Prostate gland (tissue), 2 donors: ENCODE measurements around the gene PGM1. TPM values are rescaled to one million over a fixed set of nuclear protein-coding genes. Genes with fewer than 3 reads are reported as not detected.

Source experiments
- DNase-seq: peaks from one replicate; pipeline ENCODE4 v3.0.0-alpha.2; 2019; ENCODE audit warnings: low spot score
- H3K27ac ChIP-seq, 2 donors: fragments of 200-600 bp; sonication (generic); 2 replicates each; pipeline ENCODE4 v1.5.1; 2017 to 2019
- H3K27me3 ChIP-seq: fragments of 200-600 bp; sonication (generic); replicated peaks from 2 replicates; pipeline ENCODE4 v1.5.1; 2019; ENCODE audit not compliant: insufficient read depth
- H3K36me3 ChIP-seq, 2 donors: fragments of 200-600 bp; sonication (generic); 1 replicate in 1 of 2; 2 replicates in 1 of 2; pipeline versions ENCODE4 v1.5.1 to v1.8.1; 2017 to 2019
- H3K4me1 ChIP-seq: fragments of 200-600 bp; sonication (generic); replicated peaks from 2 replicates; pipeline ENCODE4 v1.5.1; 2019
- H3K4me3 ChIP-seq, 2 donors: fragments of 200-600 bp; sonication (generic); 2 replicates each; pipeline ENCODE4 v1.5.1; 2017 to 2019
- H3K9me3 ChIP-seq: fragments of 200-600 bp; sonication (generic); 2 replicates; pipeline ENCODE4 v1.5.1; 2017
- POLR2A ChIP-seq: fragments of 450-650 bp; IDR thresholded peaks from one replicate; pipeline ENCODE4 v1.6.1; 2016; ENCODE audit warnings: antibody characterized with exemption, mild to moderate bottlenecking
- POLR2AphosphoS5 ChIP-seq: sonication (generic); formaldehyde crosslinking; IDR thresholded peaks from one replicate; pipeline ENCODE4 v1.6.1; 2017; ENCODE audit warnings: antibody characterized with exemption
- WGBS: methylation state at CpG from one replicate; pipeline ENCODE4 v1.1.5; 2018; 5-methylcytosine and 5-hydroxymethylcytosine counted together
- intact Hi-C: fragments of 100-400 bp; cut with DNase I; formaldehyde crosslinking; loops from one replicate; pipeline ENCODE4 v1.14.2; 2022
- total RNA-seq, 2 donors: library from RNA; depleted of rRNA; stranded (reverse); fragments of >200 nt; gene quantifications; one replicate each; pipeline ENCODE4 v1.1.0, GENCODE V29; 2016
- TF ChIP-seq, protein P1 (sequence below), 4 experiments: fragments of 200-600 bp in 2 of 4; fragments of 450-650 bp in 2 of 4; sonication (generic) in 2 of 4; IDR thresholded peaks; 1 replicate in 3 of 4; 2 replicates in 1 of 4; pipeline ENCODE4 v1.5.1; 2016 to 2019; ENCODE audit warnings: antibody characterized with exemption in 4 of 4, mild to moderate bottlenecking in 2 of 4, moderate library complexity in 2 of 4

Gene PGM1
- total RNA-seq, 2 donors from 2014 or later: 49.5 to 54.7 TPM

DNA sequence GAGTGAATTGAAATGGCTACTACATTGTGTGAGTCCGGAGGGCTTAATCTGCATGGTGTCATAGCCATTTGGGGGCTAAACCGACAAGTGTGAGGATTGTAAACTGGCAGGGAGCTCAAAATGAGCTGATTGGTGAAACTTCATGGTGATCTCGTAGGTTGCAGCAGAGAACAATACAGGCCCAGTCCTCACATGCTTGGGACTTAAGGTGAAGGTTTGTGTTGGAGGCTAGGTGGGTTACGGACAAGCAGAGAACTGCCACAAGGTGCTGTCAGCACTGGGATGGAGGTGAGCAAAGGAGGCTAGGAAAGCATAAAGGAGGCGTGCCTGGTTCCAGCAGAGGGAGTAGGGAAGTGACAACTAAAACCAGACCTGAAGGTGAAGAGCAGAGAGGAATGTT is 9.4 kb downstream of the PGM1 start:
- Histone ChIP-seq H3K27ac (no peak overlapping the region), H3K27me3 (no peaks in the 10 kb centered on the region), H3K4me1 (no peaks in the 10 kb centered on the region), H3K36me3 (no peaks in the 10 kb centered on the region), H3K4me3 (no peak overlapping the region), H3K9me3 (no peaks in the 10 kb centered on the region)
- WGBS: 86% methylated on average over 5 of the region's 5 CpGs
- intact Hi-C loops: no loop called here
- DNase-seq: no peak
- TF ChIP-seq POLR2A: no peak
- no peak for TF ChIP-seq POLR2AphosphoS5
- TF ChIP-seq, protein P1, sequence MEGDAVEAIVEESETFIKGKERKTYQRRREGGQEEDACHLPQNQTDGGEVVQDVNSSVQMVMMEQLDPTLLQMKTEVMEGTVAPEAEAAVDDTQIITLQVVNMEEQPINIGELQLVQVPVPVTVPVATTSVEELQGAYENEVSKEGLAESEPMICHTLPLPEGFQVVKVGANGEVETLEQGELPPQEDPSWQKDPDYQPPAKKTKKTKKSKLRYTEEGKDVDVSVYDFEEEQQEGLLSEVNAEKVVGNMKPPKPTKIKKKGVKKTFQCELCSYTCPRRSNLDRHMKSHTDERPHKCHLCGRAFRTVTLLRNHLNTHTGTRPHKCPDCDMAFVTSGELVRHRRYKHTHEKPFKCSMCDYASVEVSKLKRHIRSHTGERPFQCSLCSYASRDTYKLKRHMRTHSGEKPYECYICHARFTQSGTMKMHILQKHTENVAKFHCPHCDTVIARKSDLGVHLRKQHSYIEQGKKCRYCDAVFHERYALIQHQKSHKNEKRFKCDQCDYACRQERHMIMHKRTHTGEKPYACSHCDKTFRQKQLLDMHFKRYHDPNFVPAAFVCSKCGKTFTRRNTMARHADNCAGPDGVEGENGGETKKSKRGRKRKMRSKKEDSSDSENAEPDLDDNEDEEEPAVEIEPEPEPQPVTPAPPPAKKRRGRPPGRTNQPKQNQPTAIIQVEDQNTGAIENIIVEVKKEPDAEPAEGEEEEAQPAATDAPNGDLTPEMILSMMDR (IDR thresholded peaks at IDR 0.05): no peak

DNA sequence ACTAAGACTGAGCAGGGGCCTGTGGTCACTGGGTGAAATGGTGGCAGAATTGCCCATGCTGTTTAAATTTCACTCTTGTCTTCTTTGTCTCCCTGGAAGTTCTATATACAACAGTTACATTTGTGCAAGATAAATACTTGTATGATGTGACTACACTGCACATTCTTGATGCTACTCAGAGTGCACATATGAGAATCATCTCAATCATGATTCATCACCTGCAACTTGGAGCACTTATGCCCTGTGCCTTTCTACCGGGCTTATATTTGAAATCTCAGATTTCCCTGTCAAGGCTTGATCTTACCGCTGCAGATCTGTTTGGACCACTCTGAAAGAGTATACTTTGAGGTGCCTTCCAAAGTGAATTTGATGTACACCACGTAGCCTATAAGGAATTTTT is 10.6 kb downstream of the PGM1 start:
- Histone ChIP-seq H3K27me3 (no peaks in the 10 kb centered on the region), H3K4me1 (no peaks in the 10 kb centered on the region), H3K4me3 (no peak overlapping the region), H3K36me3 (no peaks in the 10 kb centered on the region), H3K9me3 (no peaks in the 10 kb centered on the region), H3K27ac (no peak overlapping the region)
- intact Hi-C loops: no loop called here
- DNase-seq: no peak
- 92% methylated on average over 3 of the region's 3 CpGs for WGBS
- TF ChIP-seq POLR2A (no peak), POLR2AphosphoS5 (no peak)
- TF ChIP-seq, protein P1 (IDR thresholded peaks at IDR 0.05): no peak

DNA sequence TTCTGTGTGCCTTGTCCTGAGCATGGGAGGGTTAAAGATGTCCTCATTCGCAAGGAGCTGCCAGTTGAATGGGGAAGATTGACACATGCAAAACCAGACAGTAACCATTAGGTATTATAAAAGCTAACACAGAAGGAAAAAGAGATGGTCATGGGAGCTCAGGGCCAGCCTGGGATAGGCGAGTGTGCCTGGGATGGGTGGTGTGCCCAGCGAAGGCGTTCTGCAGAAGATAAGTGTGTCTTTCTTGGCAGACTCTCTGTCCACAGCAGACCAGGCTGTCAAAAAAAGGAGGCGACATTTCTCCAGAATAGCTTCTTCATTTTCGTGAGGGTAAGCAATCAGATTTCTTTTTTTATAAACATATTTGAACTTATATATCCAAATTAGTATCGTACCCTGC is 14.1 kb downstream of the PGM1 start:
- Histone ChIP-seq H3K4me1 (no peaks in the 10 kb centered on the region), H3K4me3 (no peak overlapping the region), H3K27ac (no peak overlapping the region), H3K27me3 (no peaks in the 10 kb centered on the region), H3K9me3 (no peaks in the 10 kb centered on the region), H3K36me3 (no peaks in the 10 kb centered on the region)
- intact Hi-C loops: no loop called here
- 96% methylated on average over 7 of the region's 7 CpGs for WGBS
- no peak for DNase-seq
- TF ChIP-seq, protein P1 (IDR thresholded peaks at IDR 0.05): no peak
- TF ChIP-seq POLR2AphosphoS5: no peak
- no peak for TF ChIP-seq POLR2A

DNA sequence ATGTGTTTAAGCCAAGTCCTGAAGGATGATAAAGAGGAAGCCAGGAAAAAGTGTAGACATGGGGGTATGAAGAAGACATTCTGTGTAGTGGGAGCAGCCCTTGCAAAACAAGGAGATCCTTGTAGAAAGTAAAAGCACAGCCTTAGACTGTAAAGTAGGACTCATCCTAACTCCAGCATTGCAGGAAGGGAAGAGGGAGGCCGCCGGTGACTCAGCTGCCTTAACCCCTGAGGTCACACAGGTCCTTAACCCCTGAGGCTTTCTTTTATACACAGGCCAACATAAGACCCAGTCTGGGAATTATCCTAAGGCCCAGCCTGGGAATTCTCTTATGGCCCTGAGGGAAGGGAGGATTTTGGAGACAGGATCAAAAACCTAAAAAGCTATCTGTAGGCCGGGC is 18.0 kb downstream of the PGM1 start:
- TF ChIP-seq POLR2A (no peak), POLR2AphosphoS5 (no peak)
- TF ChIP-seq, protein P1 (IDR thresholded peaks at IDR 0.05): no peak
- intact Hi-C loops: loop anchor here (5.0 kb wide), 1 partner anchor 306 kb away; no protein-coding TSS in a partner anchor
- Histone ChIP-seq H3K36me3 (no peaks in the 10 kb centered on the region), H3K4me3 (no peak overlapping the region), H3K27ac (no peak overlapping the region), H3K4me1 (no peaks in the 10 kb centered on the region), H3K9me3 (no peaks in the 10 kb centered on the region), H3K27me3 (no peaks in the 10 kb centered on the region)
- DNase-seq: no peak
- 84% methylated on average over 3 of the region's 3 CpGs for WGBS

DNA sequence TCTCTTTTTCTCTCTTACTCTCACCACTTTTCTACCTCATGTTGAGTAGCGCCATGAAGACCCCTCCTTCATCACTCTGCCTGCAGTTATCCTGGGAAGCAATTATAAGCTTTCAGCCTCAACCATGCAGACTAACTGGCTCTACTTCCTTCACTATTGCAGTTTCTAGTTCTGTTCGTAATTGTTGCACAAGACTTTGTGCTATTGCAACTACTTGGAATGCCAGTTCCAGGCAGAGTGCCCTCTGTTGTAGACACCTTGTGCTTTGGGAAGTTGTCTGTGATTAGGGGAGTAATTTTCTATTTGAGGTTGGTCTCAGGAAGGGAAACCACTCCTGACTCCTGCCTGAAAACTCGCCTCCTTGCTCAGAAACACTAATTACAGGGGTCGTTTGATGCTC is 19.4 kb downstream of the PGM1 start:
- intact Hi-C loops: loop anchor here (5.0 kb wide), 1 partner anchor 305 kb away; no protein-coding TSS in a partner anchor
- Histone ChIP-seq H3K27me3 (no peaks in the 10 kb centered on the region), H3K4me1 (no peaks in the 10 kb centered on the region), H3K4me3 (no peak overlapping the region), H3K36me3 (no peaks in the 10 kb centered on the region), H3K27ac (no peak overlapping the region), H3K9me3 (no peaks in the 10 kb centered on the region)
- DNase-seq: no peak
- no peak for TF ChIP-seq POLR2AphosphoS5
- TF ChIP-seq POLR2A: no peak
- TF ChIP-seq, protein P1 (IDR thresholded peaks at IDR 0.05): no peak
- WGBS: 79% methylated on average over 4 of the region's 4 CpGs
